SW480 (cell line): ENCODE results near the gene FBXW10.
"Not testable (repeated sequence)": the region's sequence is repeated elsewhere in the genome, so short reads cannot be mapped to it uniquely, and the experiment has no call there.

Experiments used
- DNase-seq: peaks from one replicate; pipeline ENCODE4 v3.0.0-alpha.2; 2016; ENCODE audit warnings: low spot score

The FBXW10 gene, protein sequence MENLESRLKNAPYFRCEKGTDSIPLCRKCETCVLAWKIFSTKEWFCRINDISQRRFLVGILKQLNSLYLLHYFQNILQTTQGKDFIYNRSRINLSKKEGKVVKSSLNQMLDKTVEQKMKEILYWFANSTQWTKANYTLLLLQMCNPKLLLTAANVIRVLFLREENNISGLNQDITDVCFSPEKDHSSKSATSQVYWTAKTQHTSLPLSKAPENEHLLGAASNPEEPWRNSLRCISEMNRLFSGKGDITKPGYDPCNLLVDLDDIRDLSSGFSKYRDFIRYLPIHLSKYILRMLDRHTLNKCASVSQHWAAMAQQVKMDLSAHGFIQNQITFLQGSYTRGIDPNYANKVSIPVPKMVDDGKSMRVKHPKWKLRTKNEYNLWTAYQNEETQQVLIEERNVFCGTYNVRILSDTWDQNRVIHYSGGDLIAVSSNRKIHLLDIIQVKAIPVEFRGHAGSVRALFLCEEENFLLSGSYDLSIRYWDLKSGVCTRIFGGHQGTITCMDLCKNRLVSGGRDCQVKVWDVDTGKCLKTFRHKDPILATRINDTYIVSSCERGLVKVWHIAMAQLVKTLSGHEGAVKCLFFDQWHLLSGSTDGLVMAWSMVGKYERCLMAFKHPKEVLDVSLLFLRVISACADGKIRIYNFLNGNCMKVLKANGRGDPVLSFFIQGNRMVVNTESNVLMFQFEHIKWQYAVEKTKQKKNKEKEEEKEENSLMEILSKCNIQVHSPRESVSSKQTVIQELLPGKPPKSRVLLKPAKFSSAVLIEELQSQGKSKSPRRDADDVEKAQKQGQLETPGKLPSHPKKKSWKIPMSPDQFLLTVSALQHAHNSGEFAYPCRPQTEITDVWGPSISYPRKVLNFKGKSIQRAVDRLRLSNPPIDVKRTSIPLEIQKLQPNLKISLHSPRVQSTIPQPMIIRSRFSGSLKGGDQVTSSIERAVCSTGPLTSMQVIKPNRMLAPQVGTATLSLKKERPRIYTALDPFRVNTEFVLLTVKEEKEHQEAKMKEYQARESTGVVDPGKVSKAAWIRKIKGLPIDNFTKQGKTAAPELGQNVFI

DNA sequence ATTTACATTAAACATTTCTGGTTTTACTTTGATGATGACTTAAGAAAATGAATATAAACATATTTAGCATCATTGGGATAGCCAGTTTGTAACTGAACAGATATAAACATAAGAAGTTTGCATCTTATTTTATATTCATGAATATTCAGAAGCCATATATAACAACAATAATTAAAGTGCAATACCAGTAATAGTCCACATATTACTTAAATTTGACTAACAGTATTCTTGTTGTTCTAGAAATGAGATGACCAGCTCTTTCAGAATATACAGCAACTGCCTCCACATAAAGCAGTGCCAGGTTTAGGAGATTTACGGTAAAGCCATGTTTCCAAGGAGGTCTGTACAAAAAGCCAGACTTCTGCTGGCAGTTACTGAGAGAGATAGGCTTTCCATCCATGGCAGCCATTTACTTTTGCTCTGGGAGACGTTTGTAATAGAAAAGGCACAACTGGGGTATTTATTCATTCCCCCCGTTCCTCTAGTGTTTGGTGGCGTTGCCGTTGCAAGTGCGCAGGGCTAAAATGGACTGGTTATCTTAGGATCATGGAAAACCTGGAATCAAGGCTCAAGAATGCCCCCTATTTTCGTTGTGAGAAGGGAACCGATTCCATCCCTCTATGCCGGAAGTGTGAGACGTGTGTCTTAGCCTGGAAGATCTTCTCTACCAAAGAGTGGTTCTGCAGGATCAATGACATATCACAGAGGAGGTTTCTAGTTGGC is at the start of gene FBXW10:
Gene FBXW10, plus strand, starts transcription at position 356 of the 723 bp plus-strand sequence. Its CDS starts 191 bp downstream, at position 547.
- not testable (repeated sequence) for DNase-seq

GRCh38 chr17:18695143-18695542 is 48.7 kb upstream of the FBXW10 start:
- not testable (repeated sequence) for DNase-seq

- DNase-seq = not testable (repeated sequence)
These were observed 45.3 kb upstream of the FBXW10 start for GRCh38 chr17:18698473-18699103.

DNA sequence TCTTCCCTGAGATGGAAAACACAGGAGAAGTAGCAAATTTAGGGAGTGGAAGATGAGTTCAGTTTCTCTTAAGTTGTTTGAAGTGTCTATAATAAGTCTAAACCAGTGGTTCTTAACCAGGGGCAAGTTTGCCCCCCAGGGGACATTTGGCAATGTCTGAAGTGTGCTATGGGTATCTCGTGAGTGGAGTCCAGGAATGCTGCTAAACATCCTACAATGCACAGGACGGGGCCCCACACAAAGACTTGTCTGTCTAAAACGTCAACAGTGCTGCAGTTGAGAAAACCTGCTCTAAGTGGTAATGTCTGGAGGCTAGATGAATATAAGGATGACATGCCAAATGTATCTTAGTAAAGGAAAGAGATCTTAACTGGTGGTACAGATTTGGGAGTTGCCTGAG is 37.9 kb upstream of the FBXW10 start:
- not testable (repeated sequence) for DNase-seq

DNA sequence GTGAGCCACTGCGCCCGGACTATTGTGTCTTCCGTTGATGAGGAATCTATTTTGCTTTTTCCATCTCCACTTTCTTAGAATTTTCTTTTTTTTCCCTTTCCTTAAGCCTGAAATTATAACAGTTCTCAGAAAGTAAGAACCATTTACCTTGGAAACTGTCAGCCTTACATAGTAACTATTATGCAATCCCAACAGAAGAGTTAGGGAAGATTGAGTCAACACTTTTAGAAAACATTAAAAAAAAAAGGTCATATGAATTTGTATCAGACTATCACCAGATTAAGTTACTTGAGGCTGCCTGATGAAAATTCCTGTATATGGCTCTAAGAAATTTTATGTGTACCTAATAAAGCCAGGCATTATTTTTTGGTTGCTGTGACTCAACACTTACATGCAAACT is 35.6 kb upstream of the FBXW10 start:
- not testable (repeated sequence) for DNase-seq

- peak; percentile 25 for DNase-seq
These were observed 31.4 kb upstream of the FBXW10 start for GRCh38 chr17:18712354-18712999.

- DNase-seq = peak; percentile 20
These were observed 25.0 kb upstream of the FBXW10 start for GRCh38 chr17:18718643-18719427.

DNA sequence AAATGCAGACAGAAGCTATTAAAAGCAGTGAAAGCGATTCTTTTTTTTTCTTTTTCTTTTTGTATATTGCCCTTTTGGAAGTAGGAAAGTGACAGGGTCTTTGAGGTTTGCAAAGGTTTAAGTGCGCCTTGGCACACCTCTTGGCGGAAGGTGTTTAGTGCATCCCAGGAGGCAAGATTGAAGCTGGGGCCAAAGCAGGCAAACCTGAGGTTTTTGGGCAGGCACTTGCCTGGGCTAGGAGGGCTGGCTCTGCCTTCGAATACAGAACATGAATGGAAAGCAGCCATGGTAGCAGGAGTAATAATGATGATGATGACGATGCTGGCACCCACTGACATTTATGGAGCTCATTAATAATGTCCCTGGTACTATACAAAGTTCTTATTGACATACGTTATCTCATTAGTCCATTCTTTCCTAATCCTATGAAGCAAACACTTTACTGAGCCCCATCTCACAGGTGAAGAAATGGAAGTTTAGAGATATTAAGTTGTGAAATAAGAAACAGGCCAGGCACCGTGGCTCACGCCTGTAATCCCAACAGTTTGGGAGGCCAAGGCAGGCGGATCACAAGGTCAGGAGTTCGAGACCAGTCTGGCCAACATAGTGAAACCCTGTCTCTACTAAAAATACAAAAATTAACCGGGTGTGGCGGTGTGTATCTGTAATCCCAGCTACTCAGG is 24.3 kb upstream of the FBXW10 start:
- DNase-seq = not testable (repeated sequence)

GRCh38 chr17:18721775-18722547 is 21.9 kb upstream of the FBXW10 start:
- DNase-seq = not testable (repeated sequence)

DNA sequence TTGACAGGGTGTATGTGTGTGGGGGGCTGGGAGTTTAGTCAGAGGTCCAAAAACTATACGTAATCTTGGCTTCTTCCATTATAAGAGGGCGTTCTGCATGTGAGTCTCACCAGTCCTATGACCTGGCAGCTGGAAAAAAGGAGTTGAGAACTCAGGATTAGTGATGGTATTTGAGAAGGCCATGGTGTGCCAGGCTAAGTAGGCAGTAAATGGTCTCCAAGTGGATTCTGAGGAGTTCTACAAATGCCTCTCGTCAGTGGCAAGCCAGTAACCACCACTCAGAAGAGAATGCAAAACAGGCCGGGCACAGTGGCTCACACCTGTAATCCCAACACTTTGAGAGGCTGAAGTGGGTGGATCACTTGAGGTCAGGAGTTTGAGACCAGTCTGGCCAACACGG is 21.2 kb upstream of the FBXW10 start:
- not testable (repeated sequence) for DNase-seq

DNA sequence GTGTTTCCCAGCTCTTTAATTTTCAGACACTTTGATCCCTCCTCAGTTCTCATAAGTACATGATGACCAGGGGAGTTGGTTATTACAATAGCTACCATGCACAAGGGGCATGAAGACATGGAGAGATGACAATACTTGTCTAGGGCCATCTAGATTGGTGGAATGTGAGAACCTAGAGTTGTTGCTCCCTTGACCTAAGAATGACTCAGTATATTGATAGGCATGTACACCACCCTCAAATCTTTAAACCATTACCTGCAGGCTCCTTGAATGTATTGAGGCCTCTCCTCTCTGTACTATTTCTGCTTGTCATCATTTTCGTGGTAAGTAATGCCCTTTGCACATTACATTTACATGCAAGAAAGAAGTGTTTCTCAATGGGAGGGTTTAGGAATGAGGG is 20.3 kb upstream of the FBXW10 start:
- peak; percentile 1 for DNase-seq

GRCh38 chr17:18732438-18732837 is 11.4 kb upstream of the FBXW10 start:
- not testable (repeated sequence) for DNase-seq

DNA sequence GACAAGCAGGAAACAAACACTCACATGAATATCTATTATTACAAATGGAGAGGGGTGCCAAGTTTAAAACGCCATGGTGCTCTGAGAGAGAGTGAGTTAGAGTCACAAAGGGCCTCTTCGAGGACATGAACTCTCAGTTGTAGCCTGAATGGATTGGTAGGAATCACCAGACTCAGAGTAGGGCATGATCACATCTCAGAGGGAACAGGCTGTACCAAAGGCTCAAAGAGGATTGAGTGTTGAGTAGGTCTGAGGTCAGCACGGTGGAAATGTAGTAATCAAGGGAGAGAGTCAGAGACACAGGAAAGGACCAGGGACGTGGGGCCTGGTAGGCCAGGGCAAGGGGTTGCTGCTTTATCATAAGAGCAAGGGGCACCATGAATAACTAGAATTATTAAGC is 10.5 kb upstream of the FBXW10 start:
- not testable (repeated sequence) for DNase-seq

- DNase-seq = not testable (repeated sequence)
These were observed 4.0 kb upstream of the FBXW10 start for GRCh38 chr17:18739616-18740391.

- not testable (repeated sequence) for DNase-seq
These were observed 2.6 kb upstream of the FBXW10 start for GRCh38 chr17:18741228-18741627.

DNA sequence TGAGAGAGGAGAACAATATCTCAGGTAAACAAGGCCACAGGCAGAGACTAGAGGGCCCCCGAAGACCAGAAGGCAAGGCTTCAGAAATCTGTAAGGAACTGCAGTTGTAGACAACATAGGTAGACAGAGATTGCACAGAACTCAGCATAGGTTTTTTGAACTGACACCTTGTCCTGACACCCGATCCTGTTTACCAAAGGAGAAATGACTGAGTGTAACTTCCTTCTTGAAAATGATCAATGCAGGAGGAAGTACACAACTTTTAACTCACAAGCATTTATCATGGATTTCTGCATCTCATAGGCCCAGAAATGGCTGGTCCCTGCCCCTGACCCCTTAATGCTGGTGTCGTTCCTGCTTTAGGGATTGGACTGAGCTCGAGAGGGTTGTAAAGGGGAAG is 872 bp downstream of the FBXW10 start:
- DNase-seq = not testable (repeated sequence)

- DNase-seq = not testable (repeated sequence)
These were observed 2.7 kb downstream of the FBXW10 start for GRCh38 chr17:18746551-18746950.

DNA sequence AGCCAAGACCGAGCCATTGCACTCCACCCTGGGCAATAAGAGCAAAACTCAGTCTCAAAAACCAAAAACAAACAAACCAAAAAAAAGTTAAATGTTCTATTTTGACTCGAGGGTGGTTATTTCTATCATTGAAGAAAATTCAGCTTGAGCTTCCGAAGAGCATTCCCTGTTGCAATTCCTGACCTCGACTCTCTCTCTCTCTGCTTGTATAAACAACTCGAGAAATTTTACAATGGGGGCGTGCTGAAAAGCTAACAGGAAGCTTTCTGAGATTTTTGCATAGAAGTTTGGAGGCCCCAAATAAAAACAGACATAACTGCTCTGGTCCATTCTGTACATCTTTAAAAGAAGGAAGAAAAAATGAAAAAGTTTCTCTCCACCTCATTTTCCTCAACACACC is 3.6 kb downstream of the FBXW10 start:
- not testable (repeated sequence) for DNase-seq
